Thymus (tissue), 11 donors: ENCODE data around the gene BATF. TPM values are rescaled to one million over a fixed set of nuclear protein-coding genes. Genes with fewer than 3 reads are reported as not detected.

ENCODE experiments used
- DNase-seq, 9 donors: peaks; one replicate each; pipeline ENCODE4 v3.0.0-alpha.2; 2013; ENCODE audit warnings: low spot score in 9 of 9, low read depth in 6 of 9, missing footprints in 1 of 9
- H3K27ac ChIP-seq, 2 donors: one replicate each; pipeline ENCODE4 v1.5.1; 2013; ENCODE audit warnings: control low read depth in 1 of 2, low read depth in 1 of 2, low read length in 1 of 2, mild to moderate bottlenecking in 1 of 2, moderate library complexity in 1 of 2
- H3K27me3 ChIP-seq, 2 donors: one replicate each; pipeline ENCODE4 v1.5.1; 2013; ENCODE audit warnings: low read length in 1 of 2; ENCODE audit not compliant: control insufficient read depth in 2 of 2, insufficient read depth in 1 of 2
- H3K36me3 ChIP-seq, 2 donors: one replicate each; pipeline ENCODE4 v1.5.1; 2013; ENCODE audit warnings: low read length in 1 of 2, mild to moderate bottlenecking in 1 of 2, moderate library complexity in 1 of 2; ENCODE audit not compliant: control insufficient read depth in 2 of 2, insufficient read depth in 2 of 2
- H3K4me1 ChIP-seq, 2 donors: one replicate each; pipeline ENCODE4 v1.5.1; 2013; ENCODE audit warnings: low read length in 2 of 2; ENCODE audit not compliant: control insufficient read depth in 2 of 2, insufficient read depth in 2 of 2
- H3K4me3 ChIP-seq, 2 donors: one replicate each; pipeline ENCODE4 v1.5.1; 2013; ENCODE audit warnings: low read length in 2 of 2, control low read depth in 1 of 2, mild to moderate bottlenecking in 1 of 2
- H3K9me3 ChIP-seq, 2 donors: one replicate each; pipeline ENCODE4 v1.5.1; 2013; ENCODE audit warnings: low read length in 1 of 2, mild to moderate bottlenecking in 1 of 2; ENCODE audit not compliant: control insufficient read depth in 2 of 2, insufficient read depth in 1 of 2
- WGBS: extraction: QIAGEN DNeasy Blood & Tissue Kit; methylation state at CpG from one replicate; pipeline ENCODE4 v1.1.7; 2013; 5-methylcytosine and 5-hydroxymethylcytosine counted together
- polyA plus RNA-seq: library from polyadenylated mRNA; stranded (reverse); fragments of 200-250 nt; gene quantifications from one replicate; pipeline ENCODE4 v1.2.3, GENCODE V29; 2013
- total RNA-seq: library from RNA; stranded (reverse); fragments of 120-200 nt; gene quantifications from one replicate; pipeline ENCODE4 v1.2.4, GENCODE V29; 2013
- donor health status: healthy.

BATF gene
- total and polyA plus RNA-seq, 2 donors, result 12.9 to 27.4 TPM

GRCh38 chr14:75513911-75514672 is 8.2 kb upstream of the BATF start:
- H3K4me3 ChIP-seq, result no peak overlapping the region
- WGBS, result 96% methylated on average over 12 of the region's 12 CpGs

GRCh38 chr14:75514673-75515628 is 7.3 kb upstream of the BATF start:
- peaks cover 0 to 4% of the 10 kb centered on the region in 2 donors for H3K9me3 ChIP-seq
- H3K4me3 ChIP-seq, result peak overlapping the region; percentile 18 to 28
- WGBS, result 45% methylated on average over 29 of the region's 29 CpGs
- no peaks in the 10 kb centered on the region for H3K27me3 ChIP-seq
- DNase-seq, result peak in 4 of 9 donors; percentile 21 to 56 (median 28)
- peaks cover 8 to 15% of the 10 kb centered on the region in 2 donors for H3K4me1 ChIP-seq
- peak overlapping the region; percentile 55 to 71 for H3K27ac ChIP-seq
- H3K36me3 ChIP-seq, result no peaks in the 10 kb centered on the region

More at GRCh38 chr14:75513911-75514672, 8.2 kb upstream of the BATF start:
- no peaks in the 10 kb centered on the region for H3K27me3 ChIP-seq
- peak in 1 of 9 donors; percentile 16 for DNase-seq
- H3K4me1 ChIP-seq, result peaks cover 8 to 15% of the 10 kb centered on the region in 2 donors
- no peaks in the 10 kb centered on the region for H3K36me3 ChIP-seq
- no peak overlapping the region for H3K27ac ChIP-seq
- H3K9me3 ChIP-seq, result peaks cover 0 to 4% of the 10 kb centered on the region in 2 donors

GRCh38 chr14:75515629-75515996 is 6.7 kb upstream of the BATF start:
- peak in 1 of 9 donors; percentile 34 for DNase-seq
- no peaks in the 10 kb centered on the region for H3K36me3 ChIP-seq
- peaks cover 0 to 4% of the 10 kb centered on the region in 2 donors for H3K9me3 ChIP-seq
- WGBS, result 28% methylated on average over 7 of the region's 7 CpGs
- peaks cover 8 to 15% of the 10 kb centered on the region in 2 donors for H3K4me1 ChIP-seq
- H3K27ac ChIP-seq, result peak overlapping the region in 1 of 2 donors; percentile 55
- peak overlapping the region in 1 of 2 donors; percentile 28 for H3K4me3 ChIP-seq
- H3K27me3 ChIP-seq, result no peaks in the 10 kb centered on the region

GRCh38 chr14:75518625-75519024 is 3.6 kb upstream of the BATF start:
- Histone ChIP-seq H3K4me3 (no peak overlapping the region), H3K27me3 (peaks cover 0 to 2% of the 10 kb centered on the region in 2 donors), H3K36me3 (no peaks in the 10 kb centered on the region), H3K27ac (no peak overlapping the region), H3K9me3 (peaks cover 0 to 3% of the 10 kb centered on the region in 2 donors), H3K4me1 (peaks cover 20 to 44% of the 10 kb centered on the region in 2 donors)
- WGBS, result 92% methylated on average over 4 of the region's 4 CpGs
- peak in 1 of 9 donors; percentile 23 for DNase-seq

GRCh38 chr14:75519394-75519793 is 2.9 kb upstream of the BATF start:
- no peak for DNase-seq
- peaks cover 20 to 51% of the 10 kb centered on the region in 2 donors for H3K4me1 ChIP-seq
- H3K4me3 ChIP-seq, result no peak overlapping the region
- peaks cover 0 to 2% of the 10 kb centered on the region in 2 donors for H3K27me3 ChIP-seq
- 98% methylated on average over 4 of the region's 4 CpGs for WGBS
- no peak overlapping the region for H3K27ac ChIP-seq
- H3K9me3 ChIP-seq, result peaks cover 0 to 3% of the 10 kb centered on the region in 2 donors
- no peaks in the 10 kb centered on the region for H3K36me3 ChIP-seq

GRCh38 chr14:75519826-75520728 is 2.2 kb upstream of the BATF start:
- H3K27ac ChIP-seq, result no peak overlapping the region
- 93% methylated on average over 11 of the region's 11 CpGs for WGBS
- no peak overlapping the region for H3K4me3 ChIP-seq
- peaks cover 16 to 46% of the 10 kb centered on the region in 2 donors for H3K4me1 ChIP-seq
- H3K27me3 ChIP-seq, result peaks cover 0 to 2% of the 10 kb centered on the region in 2 donors
- no peak for DNase-seq
- peaks cover 0 to 3% of the 10 kb centered on the region in 2 donors for H3K9me3 ChIP-seq
- H3K36me3 ChIP-seq, result no peaks in the 10 kb centered on the region

- H3K4me1 ChIP-seq, result peaks cover 12 to 38% of the 10 kb centered on the region in 2 donors
- no peaks in the 10 kb centered on the region for H3K36me3 ChIP-seq
- H3K27ac ChIP-seq, result no peak overlapping the region
Measured at GRCh38 chr14:75520852-75521251, 1.4 kb upstream of the BATF start.

GRCh38 chr14:75521415-75522199 is 662 bp upstream of the BATF start:
- Histone ChIP-seq H3K9me3 (peaks cover 0 to 3% of the 10 kb centered on the region in 2 donors), H3K4me1 (peaks cover 12 to 36% of the 10 kb centered on the region in 2 donors), H3K36me3 (no peaks in the 10 kb centered on the region), H3K27me3 (peaks cover 0 to 2% of the 10 kb centered on the region in 2 donors), H3K27ac (peak overlapping the region; percentile 53 to 76), H3K4me3 (peak overlapping the region; percentile 52 to 53)
- WGBS, result 67% methylated on average over 11 of the region's 11 CpGs
- DNase-seq, result peak in 1 of 9 donors; percentile 40

More at GRCh38 chr14:75520852-75521251, 1.4 kb upstream of the BATF start:
- DNase-seq, result no peak
- H3K27me3 ChIP-seq, result peaks cover 0 to 2% of the 10 kb centered on the region in 2 donors
- H3K9me3 ChIP-seq, result peaks cover 0 to 3% of the 10 kb centered on the region in 2 donors
- over 99% methylated on average over 3 of the region's 3 CpGs for WGBS
- no peak overlapping the region for H3K4me3 ChIP-seq
